ENCODE results near the gene DHRS7C.

DHRS7C gene

GRCh38 chr17:9766970-9767369 is 24.4 kb downstream of the DHRS7C start:
- no peak for DNase-seq (ENCODE audit: low read depth in 2 of 2)

- no peak for DNase-seq (ENCODE audit: low read depth in 2 of 2)
Measured at GRCh38 chr17:9765322-9765721, 26.1 kb downstream of the DHRS7C start.

GRCh38 chr17:9763643-9764042 is 27.7 kb downstream of the DHRS7C start:
- no peak for DNase-seq (ENCODE audit: low read depth in 2 of 2)

- DNase-seq (ENCODE audit: low read depth in 2 of 2) = no peak
Measured at GRCh38 chr17:9760266-9760665, 31.1 kb downstream of the DHRS7C start.

- DNase-seq (ENCODE audit: low read depth in 2 of 2) = no peak
Measured at GRCh38 chr17:9755083-9755482, 36.3 kb downstream of the DHRS7C start.

- no peak for DNase-seq (ENCODE audit: low read depth in 2 of 2)
Measured at GRCh38 chr17:9750524-9750923, 40.9 kb downstream of the DHRS7C start.

- no peak for DNase-seq (ENCODE audit: low read depth in 2 of 2)
Measured at GRCh38 chr17:9729735-9730420, 61.5 kb downstream of the DHRS7C start.

- no peak for DNase-seq (ENCODE audit: low read depth in 2 of 2)
Measured at GRCh38 chr17:9729034-9729650, 62.2 kb downstream of the DHRS7C start.

GRCh38 chr17:9728564-9728963 is 62.8 kb downstream of the DHRS7C start:
- no peak for DNase-seq (ENCODE audit: low read depth in 2 of 2)

GRCh38 chr17:9728005-9728404 is 63.4 kb downstream of the DHRS7C start:
- no peak for DNase-seq (ENCODE audit: low read depth in 2 of 2)

- no peak for DNase-seq (ENCODE audit: low read depth in 2 of 2)
Measured at GRCh38 chr17:9726291-9726690, 65.1 kb downstream of the DHRS7C start.

- DNase-seq (ENCODE audit: low read depth in 2 of 2) = no peak
Measured at GRCh38 chr17:9725575-9725974, 65.8 kb downstream of the DHRS7C start.

Measured in stimulated activated CD4-positive, alpha-beta T cell treated with anti-CD3 and anti-CD28 coated beads, Interleukin-1b, Interleukin-23, amount 100 ng/mL, for 4 hours (primary cell).